Activated naive CD4-positive, alpha-beta T cell treated with anti-CD3 and anti-CD28 coated beads, Interleukin-2, amount 50 U/mL, for 24 hours (primary cell): ENCODE data around the gene WTAP.

ENCODE experiments used
- H3K27ac Mint-ChIP-seq: one replicate; pipeline ENCODE4 v1.8.0; 2021; ENCODE audit warnings: mild to moderate bottlenecking, mixed read lengths
- H3K27me3 Mint-ChIP-seq: one replicate; pipeline ENCODE4 v1.8.0; 2021; ENCODE audit warnings: mixed read lengths
- H3K36me3 Mint-ChIP-seq: one replicate; pipeline ENCODE4 v1.8.0; 2021; ENCODE audit warnings: mixed read lengths
- H3K4me1 Mint-ChIP-seq: one replicate; pipeline ENCODE4 v1.8.0; 2021; ENCODE audit warnings: mixed read lengths
- H3K4me3 Mint-ChIP-seq: one replicate; pipeline ENCODE4 v1.8.0; 2021; ENCODE audit warnings: mild to moderate bottlenecking, mixed read lengths
- H3K9me3 Mint-ChIP-seq: one replicate; pipeline ENCODE4 v1.8.0; 2021; ENCODE audit warnings: mixed read lengths

The WTAP gene

GRCh38 chr6:159761129-159761872 is 34.0 kb downstream of the WTAP start:
- H3K4me3 Mint-ChIP-seq, result peak overlapping the region; percentile 93
- H3K9me3 Mint-ChIP-seq, result no peaks in the 10 kb centered on the region
- H3K27ac Mint-ChIP-seq, result peak overlapping the region; percentile 96
- H3K36me3 Mint-ChIP-seq, result peaks cover 13% of the 10 kb centered on the region
- H3K4me1 Mint-ChIP-seq, result peaks cover 34% of the 10 kb centered on the region
- H3K27me3 Mint-ChIP-seq, result no peaks in the 10 kb centered on the region

DNA sequence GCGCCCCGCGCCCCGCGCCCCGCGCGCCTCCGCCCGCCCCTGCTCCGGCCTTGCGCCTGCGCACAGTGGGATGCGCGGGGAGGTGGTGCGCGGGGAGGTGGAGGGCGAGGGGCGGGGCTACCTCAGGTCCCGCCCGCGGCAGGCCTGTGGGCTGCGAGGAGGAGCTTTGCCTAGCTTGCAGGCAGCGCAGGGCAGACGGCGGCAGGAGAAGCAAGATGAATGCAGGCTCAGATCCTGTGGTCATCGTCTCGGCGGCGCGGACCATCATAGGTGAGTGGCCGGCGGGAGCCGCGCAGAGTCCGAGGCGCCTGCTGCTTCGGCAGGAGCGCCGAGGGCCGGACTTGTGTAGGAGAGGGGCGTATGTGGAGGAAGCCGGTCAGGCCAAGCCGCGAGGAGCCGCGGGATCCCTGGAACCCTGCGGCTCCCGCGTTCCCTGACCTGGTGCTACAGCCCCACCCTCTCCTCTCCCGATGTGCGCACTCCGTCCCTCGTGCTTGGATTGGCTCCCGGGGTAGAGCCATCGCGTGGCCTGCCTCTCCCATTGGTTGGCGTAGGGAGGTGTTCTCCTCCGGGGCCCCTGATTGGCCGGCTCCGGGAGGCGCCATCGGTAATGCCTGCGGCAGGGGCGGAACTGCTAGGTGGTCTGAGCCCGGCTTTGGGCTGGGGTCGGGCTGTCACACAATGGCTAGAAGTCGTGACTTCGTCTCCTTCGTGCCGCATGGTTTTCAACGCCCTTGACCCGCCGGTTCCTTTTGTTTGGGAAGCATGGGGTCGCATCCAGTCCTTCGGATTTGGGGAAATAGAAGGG is 34.8 kb downstream of the WTAP start, which contains the start of gene ACAT2:
Gene ACAT2 (plus strand): TSS at position 173 of the 808 bp plus-strand sequence. CDS start 43 bp downstream, at position 216.
- peaks cover 34% of the 10 kb centered on the region for H3K4me1 Mint-ChIP-seq
- peaks cover 13% of the 10 kb centered on the region for H3K36me3 Mint-ChIP-seq
- no peaks in the 10 kb centered on the region for H3K9me3 Mint-ChIP-seq
- H3K4me3 Mint-ChIP-seq, result peak within 1 kb of the TSS; percentile 93
- peak within 1 kb of the TSS; percentile 96 for H3K27ac Mint-ChIP-seq
- H3K27me3 Mint-ChIP-seq, result no peaks in the 10 kb centered on the region

GRCh38 chr6:159762681-159763293 is 35.5 kb downstream of the WTAP start:
- peaks cover 12% of the 10 kb centered on the region for H3K36me3 Mint-ChIP-seq
- H3K4me3 Mint-ChIP-seq, result peak overlapping the region; percentile 93
- H3K27ac Mint-ChIP-seq, result peak overlapping the region; percentile 94
- no peaks in the 10 kb centered on the region for H3K27me3 Mint-ChIP-seq
- peaks cover 33% of the 10 kb centered on the region for H3K4me1 Mint-ChIP-seq
- no peaks in the 10 kb centered on the region for H3K9me3 Mint-ChIP-seq

DNA sequence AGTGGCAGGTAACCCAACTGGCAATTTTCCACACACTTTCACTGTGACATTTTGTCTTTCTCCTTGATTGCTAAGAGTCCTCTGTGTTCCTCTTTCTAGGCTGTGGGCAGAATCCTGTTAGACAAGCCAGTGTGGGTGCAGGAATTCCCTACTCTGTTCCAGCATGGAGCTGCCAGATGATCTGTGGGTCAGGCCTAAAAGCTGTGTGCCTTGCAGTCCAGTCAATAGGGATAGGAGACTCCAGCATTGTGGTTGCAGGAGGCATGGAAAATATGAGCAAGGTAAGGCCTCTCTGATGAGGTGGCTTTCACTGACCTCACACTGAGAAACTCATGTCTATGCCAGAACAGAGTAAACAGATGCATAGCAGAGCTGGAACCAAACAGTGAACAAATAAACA is 39.6 kb downstream of the WTAP start:
- no peak overlapping the region for H3K27ac Mint-ChIP-seq
- no peaks in the 10 kb centered on the region for H3K27me3 Mint-ChIP-seq
- peaks cover 16% of the 10 kb centered on the region for H3K36me3 Mint-ChIP-seq
- H3K4me1 Mint-ChIP-seq, result peaks cover 10% of the 10 kb centered on the region
- no peak overlapping the region for H3K4me3 Mint-ChIP-seq
- H3K9me3 Mint-ChIP-seq, result no peaks in the 10 kb centered on the region

- H3K9me3 Mint-ChIP-seq, result no peaks in the 10 kb centered on the region
- peaks cover 3% of the 10 kb centered on the region for H3K4me1 Mint-ChIP-seq
- no peaks in the 10 kb centered on the region for H3K27me3 Mint-ChIP-seq
- no peak overlapping the region for H3K4me3 Mint-ChIP-seq
- H3K27ac Mint-ChIP-seq, result no peak overlapping the region
- peaks cover 19% of the 10 kb centered on the region for H3K36me3 Mint-ChIP-seq
Measured at GRCh38 chr6:159769470-159769869, 42.2 kb downstream of the WTAP start.

DNA sequence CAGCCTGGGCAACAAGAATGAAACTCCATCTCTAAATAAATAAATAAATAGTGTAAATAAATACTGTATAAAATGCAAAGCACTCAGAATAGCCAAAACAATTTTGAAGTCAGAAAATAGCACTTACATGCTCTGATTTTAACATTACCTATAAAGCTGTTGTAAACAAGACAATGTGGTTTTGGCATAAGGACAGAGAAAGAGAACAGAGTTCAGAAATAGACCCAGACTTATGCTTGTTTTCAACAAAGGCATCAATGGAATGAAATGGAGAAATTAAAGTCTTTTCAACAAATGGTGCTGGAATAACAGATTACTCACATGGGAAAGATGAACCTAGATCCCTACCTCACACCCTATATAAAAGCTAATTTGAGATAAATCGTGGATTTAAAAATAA is 44.9 kb downstream of the WTAP start:
- Mint-ChIP-seq H3K27me3 (no peaks in the 10 kb centered on the region), H3K4me3 (no peak overlapping the region), H3K4me1 (peaks cover 3% of the 10 kb centered on the region), H3K36me3 (peaks cover 19% of the 10 kb centered on the region), H3K9me3 (no peaks in the 10 kb centered on the region), H3K27ac (no peak overlapping the region)

- peaks cover 13% of the 10 kb centered on the region for H3K36me3 Mint-ChIP-seq
- peak overlapping the region; percentile 65 for H3K27ac Mint-ChIP-seq
- peaks cover 8% of the 10 kb centered on the region for H3K4me1 Mint-ChIP-seq
- no peak overlapping the region for H3K4me3 Mint-ChIP-seq
- no peaks in the 10 kb centered on the region for H3K9me3 Mint-ChIP-seq
- H3K27me3 Mint-ChIP-seq, result no peaks in the 10 kb centered on the region
Measured at GRCh38 chr6:159777240-159777904, 50.1 kb downstream of the WTAP start.

- Mint-ChIP-seq H3K36me3 (peaks cover 17% of the 10 kb centered on the region), H3K9me3 (no peaks in the 10 kb centered on the region), H3K4me1 (peaks cover 15% of the 10 kb centered on the region), H3K4me3 (no peak overlapping the region), H3K27ac (no peak overlapping the region), H3K27me3 (no peaks in the 10 kb centered on the region)
Measured at GRCh38 chr6:159778131-159778530, 50.8 kb downstream of the WTAP start.

DNA sequence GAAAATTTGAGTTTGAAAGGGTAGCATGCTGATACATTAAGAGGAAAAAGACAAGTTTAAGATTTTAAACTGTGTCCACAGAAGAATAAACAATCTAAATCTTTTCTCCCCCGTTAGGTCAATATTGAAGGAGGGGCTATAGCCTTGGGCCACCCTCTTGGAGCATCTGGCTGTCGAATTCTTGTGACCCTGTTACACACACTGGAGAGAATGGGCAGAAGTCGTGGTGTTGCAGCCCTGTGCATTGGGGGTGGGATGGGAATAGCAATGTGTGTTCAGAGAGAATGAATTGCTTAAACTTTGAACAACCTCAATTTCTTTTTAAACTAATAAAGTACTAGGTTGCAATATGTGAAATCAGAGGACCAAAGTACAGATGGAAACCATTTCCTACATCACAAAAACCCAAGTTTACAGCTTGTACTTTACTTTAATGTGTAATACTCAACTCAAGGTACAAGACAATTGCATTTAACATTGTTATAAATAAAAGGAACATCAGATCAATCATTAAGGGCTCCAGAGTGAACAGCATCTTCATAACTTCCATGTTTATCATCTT is 51.3 kb downstream of the WTAP start:
- Mint-ChIP-seq H3K27ac (no peak overlapping the region), H3K9me3 (no peaks in the 10 kb centered on the region), H3K4me1 (peaks cover 18% of the 10 kb centered on the region), H3K36me3 (peaks cover 15% of the 10 kb centered on the region), H3K27me3 (no peaks in the 10 kb centered on the region), H3K4me3 (no peak overlapping the region)

DNA sequence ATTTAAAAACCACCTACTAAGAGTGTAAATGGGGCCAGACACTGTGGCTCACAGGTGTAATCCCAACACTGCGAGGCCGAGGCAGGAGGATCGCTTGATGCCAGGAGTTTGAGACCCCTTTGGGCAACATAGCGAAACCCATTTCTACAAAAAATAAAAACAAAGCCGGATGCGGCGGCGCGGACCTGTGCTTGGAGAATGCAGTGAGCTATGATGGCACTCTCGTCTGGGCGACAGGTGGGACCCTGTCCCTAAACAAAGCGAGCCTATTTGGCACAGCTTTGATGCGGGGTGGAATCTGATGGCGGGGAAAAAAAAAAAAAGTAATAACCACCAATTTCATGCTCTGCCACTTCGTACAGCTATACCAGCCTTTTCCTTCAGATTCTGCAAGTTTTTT is 61.0 kb downstream of the WTAP start:
- peaks cover 33% of the 10 kb centered on the region for H3K36me3 Mint-ChIP-seq
- peak overlapping the region; percentile 90 for H3K27ac Mint-ChIP-seq
- H3K4me3 Mint-ChIP-seq, result peak overlapping the region; percentile 99
- H3K27me3 Mint-ChIP-seq, result no peaks in the 10 kb centered on the region
- peaks cover 61% of the 10 kb centered on the region for H3K4me1 Mint-ChIP-seq
- H3K9me3 Mint-ChIP-seq, result no peaks in the 10 kb centered on the region

DNA sequence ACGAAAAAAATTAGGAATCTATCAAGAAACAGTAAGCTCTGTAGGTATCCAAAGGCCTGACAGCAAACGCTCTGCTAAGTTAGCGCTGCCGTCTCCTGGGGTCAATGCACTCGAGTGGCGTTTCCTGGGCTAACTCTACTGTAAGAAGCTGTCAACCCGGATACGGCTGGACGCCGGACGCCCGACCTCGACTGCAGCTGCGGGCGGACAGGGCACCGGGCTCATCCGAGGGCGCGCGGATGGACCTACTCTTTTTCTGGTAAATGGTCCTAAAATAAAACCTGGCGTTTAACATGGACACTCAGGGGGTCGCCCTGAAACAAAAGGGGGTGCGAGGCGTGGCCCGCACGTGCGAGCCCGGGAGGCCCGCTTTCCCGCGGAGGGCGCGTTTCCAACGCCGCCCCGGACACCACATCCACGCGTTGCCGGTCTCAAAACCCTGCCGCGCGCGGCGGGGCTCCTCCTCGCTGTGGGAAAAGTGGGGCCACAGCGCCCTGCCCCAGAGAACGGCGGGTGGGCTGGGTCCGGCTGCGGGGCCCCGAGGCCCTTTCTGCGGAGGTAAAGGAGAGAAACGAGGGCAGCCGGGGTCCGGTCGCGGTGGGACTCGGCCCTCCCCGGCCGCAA is 61.6 kb downstream of the WTAP start:
- peaks cover 31% of the 10 kb centered on the region for H3K36me3 Mint-ChIP-seq
- H3K9me3 Mint-ChIP-seq, result no peaks in the 10 kb centered on the region

DNA sequence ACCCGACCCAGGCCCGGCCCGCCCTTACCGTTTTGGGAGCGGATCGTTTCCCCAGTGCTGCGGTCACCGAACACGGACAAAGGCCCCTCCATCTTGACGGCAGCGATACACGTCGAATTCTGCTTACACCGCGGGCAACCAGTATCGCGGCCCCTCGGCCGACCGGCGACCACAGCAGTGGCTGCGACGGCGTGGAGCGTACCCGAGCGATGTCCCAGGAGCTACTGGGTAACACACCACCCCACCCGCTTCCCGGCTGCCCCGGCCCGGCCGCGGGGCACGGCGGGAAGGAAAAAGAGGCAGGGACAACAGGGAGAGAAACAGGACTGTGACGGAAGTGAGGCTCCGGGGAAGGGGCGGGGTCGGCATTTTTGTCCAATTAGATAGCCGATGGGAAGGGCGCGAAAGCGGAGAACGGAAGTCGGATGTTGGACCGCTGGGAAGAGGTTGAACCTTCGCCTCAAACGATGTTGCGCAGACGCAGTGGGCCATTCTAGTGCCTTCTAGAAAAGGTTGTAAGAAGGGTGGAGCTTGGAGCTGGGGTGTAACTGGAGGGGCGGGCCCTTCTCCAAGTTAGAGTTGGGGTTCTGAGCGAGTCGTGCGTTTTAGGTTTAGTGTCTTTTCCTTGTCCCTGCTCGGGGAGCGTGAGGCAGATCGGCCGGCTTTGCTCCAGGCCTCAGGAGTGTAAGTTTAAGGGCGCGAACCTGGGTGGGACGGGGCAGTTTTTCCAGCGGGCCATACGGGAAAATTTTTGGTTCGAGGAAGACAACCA is 62.3 kb downstream of the WTAP start, which contains the start of gene TCP1:
Gene TCP1 (minus strand): TSS at position 226 of the 772 bp plus-strand sequence. CDS start 134 bp downstream, at position 92.
- Mint-ChIP-seq H3K27me3 (no peaks in the 10 kb centered on the region), H3K27ac (peak within 1 kb of the TSS; percentile 98), H3K9me3 (no peaks in the 10 kb centered on the region), H3K36me3 (peaks cover 31% of the 10 kb centered on the region), H3K4me3 (peak within 1 kb of the TSS; percentile 99), H3K4me1 (peaks cover 66% of the 10 kb centered on the region)

More for the DNA sequence above, 61.6 kb downstream of the WTAP start:
- Mint-ChIP-seq H3K27me3 (no peaks in the 10 kb centered on the region), H3K4me1 (peaks cover 62% of the 10 kb centered on the region), H3K4me3 (peak overlapping the region; percentile 99), H3K27ac (peak overlapping the region; percentile 90)

- peak within 1 kb of the TSS; percentile 99 for H3K4me3 Mint-ChIP-seq
- peaks cover 26% of the 10 kb centered on the region for H3K36me3 Mint-ChIP-seq
- no peaks in the 10 kb centered on the region for H3K9me3 Mint-ChIP-seq
- no peaks in the 10 kb centered on the region for H3K27me3 Mint-ChIP-seq
- peak within 1 kb of the TSS; percentile 98 for H3K27ac Mint-ChIP-seq
- peaks cover 63% of the 10 kb centered on the region for H3K4me1 Mint-ChIP-seq
Measured at GRCh38 chr6:159790149-159790955, 63.0 kb downstream of the WTAP start, which contains the start of gene MRPL18. TSS of gene MRPL18 (plus strand) at chr6:159790467. CDS start at chr6:159790588, 121 bp downstream.
